ENCODE measurements around the gene STAMBP. TPM values are rescaled to one million over a fixed set of nuclear protein-coding genes. Genes with fewer than 3 reads are reported as not detected.

Gene STAMBP
- total and polyA plus RNA-seq, 9 of the 15 experiments (the other 6 are each of a cell fraction or from before 2014, with no cell fraction given) = 36.9 to 75.2 (median 48.8) TPM

DNA sequence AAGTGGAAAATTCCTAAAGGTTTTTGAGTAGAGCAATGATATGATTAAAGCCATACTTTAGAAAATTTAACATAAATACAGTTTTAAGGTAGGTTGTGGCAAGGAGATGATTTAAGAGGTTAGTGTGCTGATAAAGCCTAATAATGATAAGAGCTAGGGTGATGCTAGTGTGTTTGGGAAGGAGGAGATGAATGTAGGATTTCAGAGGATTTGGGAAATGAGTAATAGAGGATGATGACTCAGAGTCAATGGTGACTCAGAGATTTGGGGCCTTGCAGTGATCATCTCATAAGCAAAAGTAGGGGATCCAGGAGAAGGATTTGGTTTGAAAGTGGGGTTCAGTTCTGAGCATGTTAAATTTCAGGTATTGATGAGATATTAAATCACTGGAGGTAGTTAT, 23.3 kb downstream of the STAMBP start (continued):
- TF ChIP-seq ZBTB12 (CRISPR knock-in tag; IDR thresholded peaks at IDR 0.05) (no peak), DMBX1 (CRISPR knock-in tag; IDR thresholded peaks at IDR 0.05; ENCODE audit: borderline replicate concordance) (no peak), DNMT1 (IDR thresholded peaks at IDR 0.05) (no peak), BDP1 (IDR thresholded peaks at IDR 0.05; ENCODE audit: insufficient read depth, insufficient read length) (no peak), MED1 (CRISPR knock-in tag; IDR thresholded peaks at IDR 0.05; ENCODE audit: borderline replicate concordance) (no peak), SMAD3 (CRISPR knock-in tag; conservative IDR thresholded peaks at IDR 0.05) (no peak), SREBF1 (IDR thresholded peaks at IDR 0.05; ENCODE audit: borderline replicate concordance, low read depth, low read length) (no peak), ZNF395 (CRISPR knock-in tag; IDR thresholded peaks at IDR 0.05) (no peak), FOXJ3 (CRISPR knock-in tag; IDR thresholded peaks at IDR 0.05) (no peak), ARHGAP35 (IDR thresholded peaks at IDR 0.05; ENCODE audit: partially characterized antibody) (no peak), SP1 (CRISPR knock-in tag; IDR thresholded peaks at IDR 0.05) (no peak), CBX8 (IDR thresholded peaks at IDR 0.05; ENCODE audit: borderline replicate concordance, extremely low read depth, low read depth, low read length, poor library complexity, severe bottlenecking) (no peak), E2F3 (CRISPR knock-in tag; IDR thresholded peaks at IDR 0.05) (no peak), ZBTB33 (CRISPR knock-in tag; IDR thresholded peaks at IDR 0.05) (no peak), FOXK2 (conservative IDR thresholded peaks at IDR 0.05 in 1 of 2, IDR thresholded peaks at IDR 0.05 in 1 of 2; ENCODE audit: low read depth in 2 of 2) (no peak)
- TF ChIP-seq, protein P1, sequence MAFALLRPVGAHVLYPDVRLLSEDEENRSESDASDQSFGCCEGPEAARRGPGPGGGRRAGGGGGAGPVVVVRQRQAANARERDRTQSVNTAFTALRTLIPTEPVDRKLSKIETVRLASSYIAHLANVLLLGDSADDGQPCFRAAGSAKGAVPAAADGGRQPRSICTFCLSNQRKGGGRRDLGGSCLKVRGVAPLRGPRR (CRISPR knock-in tag; IDR thresholded peaks at IDR 0.05) = no peak
- TF ChIP-seq, protein P2, sequence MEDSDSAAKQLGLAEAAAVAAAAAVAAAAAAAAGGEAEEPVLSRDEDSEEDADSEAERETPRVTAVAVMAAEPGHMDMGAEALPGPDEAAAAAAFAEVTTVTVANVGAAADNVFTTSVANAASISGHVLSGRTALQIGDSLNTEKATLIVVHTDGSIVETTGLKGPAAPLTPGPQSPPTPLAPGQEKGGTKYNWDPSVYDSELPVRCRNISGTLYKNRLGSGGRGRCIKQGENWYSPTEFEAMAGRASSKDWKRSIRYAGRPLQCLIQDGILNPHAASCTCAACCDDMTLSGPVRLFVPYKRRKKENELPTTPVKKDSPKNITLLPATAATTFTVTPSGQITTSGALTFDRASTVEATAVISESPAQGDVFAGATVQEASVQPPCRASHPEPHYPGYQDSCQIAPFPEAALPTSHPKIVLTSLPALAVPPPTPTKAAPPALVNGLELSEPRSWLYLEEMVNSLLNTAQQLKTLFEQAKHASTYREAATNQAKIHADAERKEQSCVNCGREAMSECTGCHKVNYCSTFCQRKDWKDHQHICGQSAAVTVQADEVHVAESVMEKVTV (CRISPR knock-in tag; IDR thresholded peaks at IDR 0.05) = no peak
- TF ChIP-seq, protein P3, sequence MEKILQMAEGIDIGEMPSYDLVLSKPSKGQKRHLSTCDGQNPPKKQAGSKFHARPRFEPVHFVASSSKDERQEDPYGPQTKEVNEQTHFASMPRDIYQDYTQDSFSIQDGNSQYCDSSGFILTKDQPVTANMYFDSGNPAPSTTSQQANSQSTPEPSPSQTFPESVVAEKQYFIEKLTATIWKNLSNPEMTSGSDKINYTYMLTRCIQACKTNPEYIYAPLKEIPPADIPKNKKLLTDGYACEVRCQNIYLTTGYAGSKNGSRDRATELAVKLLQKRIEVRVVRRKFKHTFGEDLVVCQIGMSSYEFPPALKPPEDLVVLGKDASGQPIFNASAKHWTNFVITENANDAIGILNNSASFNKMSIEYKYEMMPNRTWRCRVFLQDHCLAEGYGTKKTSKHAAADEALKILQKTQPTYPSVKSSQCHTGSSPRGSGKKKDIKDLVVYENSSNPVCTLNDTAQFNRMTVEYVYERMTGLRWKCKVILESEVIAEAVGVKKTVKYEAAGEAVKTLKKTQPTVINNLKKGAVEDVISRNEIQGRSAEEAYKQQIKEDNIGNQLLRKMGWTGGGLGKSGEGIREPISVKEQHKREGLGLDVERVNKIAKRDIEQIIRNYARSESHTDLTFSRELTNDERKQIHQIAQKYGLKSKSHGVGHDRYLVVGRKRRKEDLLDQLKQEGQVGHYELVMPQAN (IDR thresholded peaks at IDR 0.05; ENCODE audit: borderline replicate concordance) = no peak
